GM19455 (cell line): ENCODE measurements around the gene NUDT17.

Source experiments
- ATAC-seq: cut with Tn5 transposase; IDR thresholded peaks from one replicate; pipeline ENCODE4 v1.9.1; 2021; ENCODE audit not compliant: unreplicated experiment

The NUDT17 gene

GRCh38 chr1:145846201-145846612 is 777 bp downstream of the NUDT17 start:
- no peak for ATAC-seq

- ATAC-seq = no peak
Observed at GRCh38 chr1:145847827-145848226, 2.4 kb downstream of the NUDT17 start.

GRCh38 chr1:145849356-145850160 is 4.1 kb downstream of the NUDT17 start:
- no peak for ATAC-seq

GRCh38 chr1:145855426-145855948 is 10.1 kb downstream of the NUDT17 start:
- no peak for ATAC-seq

- ATAC-seq = no peak
Observed at GRCh38 chr1:145857170-145857569, 11.7 kb downstream of the NUDT17 start.

- peak; percentile 21 for ATAC-seq
Observed at GRCh38 chr1:145858238-145858900, 12.9 kb downstream of the NUDT17 start.

- peak; percentile 79 for ATAC-seq
Observed at GRCh38 chr1:145858901-145859490, 13.6 kb downstream of the NUDT17 start, which contains the start of gene PIAS3. TSS of gene PIAS3 (minus strand) at chr1:145859081. CDS start at chr1:145858990, 91 bp downstream.

- ATAC-seq = peak; percentile 64
Observed at GRCh38 chr1:145859491-145860023, 14.1 kb downstream of the NUDT17 start.

- ATAC-seq = no peak
Observed at GRCh38 chr1:145863282-145864018, 18.0 kb downstream of the NUDT17 start.

GRCh38 chr1:145868232-145868631 is 22.8 kb downstream of the NUDT17 start:
- no peak for ATAC-seq

GRCh38 chr1:145871994-145872924 is 26.8 kb downstream of the NUDT17 start:
- no peak for ATAC-seq

GRCh38 chr1:145874646-145875045 is 29.2 kb downstream of the NUDT17 start:
- no peak for ATAC-seq

- no peak for ATAC-seq
Observed at GRCh38 chr1:145877923-145878486, 32.6 kb downstream of the NUDT17 start.

- no peak for ATAC-seq
Observed at GRCh38 chr1:145878724-145879123, 33.3 kb downstream of the NUDT17 start.

GRCh38 chr1:145879775-145880174 is 34.3 kb downstream of the NUDT17 start:
- no peak for ATAC-seq

- no peak for ATAC-seq
Observed at GRCh38 chr1:145884675-145885074, 39.2 kb downstream of the NUDT17 start.

- peak; percentile 98 for ATAC-seq
Observed at GRCh38 chr1:145885738-145886287, 40.4 kb downstream of the NUDT17 start, which contains the start of gene ANKRD35. TSS of gene ANKRD35 (minus strand) at chr1:145885866. CDS start at chr1:145885758, 108 bp downstream.

- no peak for ATAC-seq
Observed at GRCh38 chr1:145886390-145886789, 41.0 kb downstream of the NUDT17 start.

GRCh38 chr1:145886816-145887215 is 41.4 kb downstream of the NUDT17 start:
- ATAC-seq = no peak
